Inflammatory macrophage treated with lipopolysaccharide for 1 hour (primary cell): Measurements from ENCODE around the gene GRIA1.

Experiments used
- DNase-seq, 2 donors: peaks; one replicate each; pipeline ENCODE4 v3.0.0-alpha.2; 2020 to 2022

Gene GRIA1

GRCh38 chr5:153552886-153553285, 62.4 kb downstream of the GRIA1 start:
- DNase-seq = no peak

GRCh38 chr5:153555420-153556114, 65.1 kb downstream of the GRIA1 start:
- no peak for DNase-seq

- no peak for DNase-seq
Measured at GRCh38 chr5:153558957-153559356, 68.5 kb downstream of the GRIA1 start.

- no peak for DNase-seq
Measured at GRCh38 chr5:153559926-153560325, 69.5 kb downstream of the GRIA1 start.

GRCh38 chr5:153562189-153562588, 71.7 kb downstream of the GRIA1 start:
- no peak for DNase-seq

GRCh38 chr5:153565822-153566221, 75.4 kb downstream of the GRIA1 start:
- no peak for DNase-seq

- no peak for DNase-seq
Measured at GRCh38 chr5:153569036-153569435, 78.6 kb downstream of the GRIA1 start.

GRCh38 chr5:153571162-153571561, 80.7 kb downstream of the GRIA1 start:
- DNase-seq = no peak

- DNase-seq = no peak
Measured at GRCh38 chr5:153572411-153573145, 82.1 kb downstream of the GRIA1 start.

GRCh38 chr5:153573326-153574033, 83.0 kb downstream of the GRIA1 start:
- DNase-seq = no peak

GRCh38 chr5:153584126-153584959, 93.9 kb downstream of the GRIA1 start:
- DNase-seq = no peak

- DNase-seq = no peak
Measured at GRCh38 chr5:153584960-153585359, 94.5 kb downstream of the GRIA1 start.

GRCh38 chr5:153585622-153586277, 95.3 kb downstream of the GRIA1 start:
- no peak for DNase-seq

- DNase-seq = no peak
Measured at GRCh38 chr5:153592081-153592480, 101.6 kb downstream of the GRIA1 start.

- no peak for DNase-seq
Measured at GRCh38 chr5:153594785-153595184, 104.3 kb downstream of the GRIA1 start.

GRCh38 chr5:153598099-153598498, 107.6 kb downstream of the GRIA1 start:
- no peak for DNase-seq

- DNase-seq = no peak
Measured at GRCh38 chr5:153601377-153601776, 110.9 kb downstream of the GRIA1 start.

GRCh38 chr5:153605386-153605785, 114.9 kb downstream of the GRIA1 start:
- no peak for DNase-seq

GRCh38 chr5:153610009-153610408, 119.5 kb downstream of the GRIA1 start:
- no peak for DNase-seq

- no peak for DNase-seq
Measured at GRCh38 chr5:153610811-153611210, 120.3 kb downstream of the GRIA1 start.

GRCh38 chr5:153613144-153613543, 122.7 kb downstream of the GRIA1 start:
- no peak for DNase-seq

GRCh38 chr5:153613672-153614071, 123.2 kb downstream of the GRIA1 start:
- no peak for DNase-seq
